Subcutaneous adipose tissue (tissue), 4 donors: ENCODE measurements around the gene SETD5. TPM values are rescaled to one million over a fixed set of nuclear protein-coding genes. Genes with fewer than 3 reads are reported as not detected.

Experiments used
- total RNA-seq, 4 donors: library from RNA; depleted of rRNA; stranded (reverse); fragments of >200 nt; gene quantifications; one replicate each; pipeline ENCODE4 v1.1.0, GENCODE V29; 2016
- TF ChIP-seq, protein P1 (sequence below): fragments of 450-650 bp; IDR thresholded peaks from one replicate; pipeline ENCODE4 v1.5.1; 2016; ENCODE audit warnings: low read depth, mild to moderate bottlenecking, control low read depth, antibody characterized with exemption, moderate library complexity

SETD5 gene
- total RNA-seq, 4 donors from 2014 or later, result 73.5 to 211 (median 91.7) TPM

DNA sequence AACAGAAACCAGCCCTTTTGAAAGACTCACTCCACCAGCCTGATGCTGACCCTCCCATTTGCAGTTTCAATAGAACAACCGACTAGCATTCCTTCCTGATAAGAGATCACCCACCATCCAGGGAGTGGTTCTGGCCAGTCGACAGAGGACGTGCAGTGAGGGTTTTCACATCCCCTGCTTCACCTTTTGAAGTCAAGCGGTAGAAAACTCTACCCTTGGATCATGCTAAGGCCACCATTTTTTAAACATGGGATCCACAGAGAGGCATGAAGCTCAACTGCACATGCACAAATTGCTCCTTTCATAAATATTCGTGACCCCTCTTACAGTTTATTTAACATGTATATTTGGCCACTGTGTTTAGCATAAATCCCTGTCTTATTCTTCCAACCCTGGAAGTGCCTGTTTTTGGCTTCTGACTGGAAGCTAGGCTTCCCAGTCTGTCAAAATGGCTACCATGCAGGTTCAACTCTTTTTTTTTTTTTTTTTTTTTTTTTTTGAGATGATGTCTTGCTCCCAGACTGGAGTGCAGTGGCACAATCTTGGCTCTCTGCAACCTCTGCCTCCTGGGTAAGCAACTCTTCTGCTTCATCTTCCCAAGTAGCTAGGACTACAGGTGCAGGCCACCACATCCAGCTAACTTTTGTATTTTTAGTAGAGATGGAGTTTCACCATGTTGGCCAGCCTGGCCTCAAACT, 35.6 kb upstream of the SETD5 start:
- TF ChIP-seq, protein P1, sequence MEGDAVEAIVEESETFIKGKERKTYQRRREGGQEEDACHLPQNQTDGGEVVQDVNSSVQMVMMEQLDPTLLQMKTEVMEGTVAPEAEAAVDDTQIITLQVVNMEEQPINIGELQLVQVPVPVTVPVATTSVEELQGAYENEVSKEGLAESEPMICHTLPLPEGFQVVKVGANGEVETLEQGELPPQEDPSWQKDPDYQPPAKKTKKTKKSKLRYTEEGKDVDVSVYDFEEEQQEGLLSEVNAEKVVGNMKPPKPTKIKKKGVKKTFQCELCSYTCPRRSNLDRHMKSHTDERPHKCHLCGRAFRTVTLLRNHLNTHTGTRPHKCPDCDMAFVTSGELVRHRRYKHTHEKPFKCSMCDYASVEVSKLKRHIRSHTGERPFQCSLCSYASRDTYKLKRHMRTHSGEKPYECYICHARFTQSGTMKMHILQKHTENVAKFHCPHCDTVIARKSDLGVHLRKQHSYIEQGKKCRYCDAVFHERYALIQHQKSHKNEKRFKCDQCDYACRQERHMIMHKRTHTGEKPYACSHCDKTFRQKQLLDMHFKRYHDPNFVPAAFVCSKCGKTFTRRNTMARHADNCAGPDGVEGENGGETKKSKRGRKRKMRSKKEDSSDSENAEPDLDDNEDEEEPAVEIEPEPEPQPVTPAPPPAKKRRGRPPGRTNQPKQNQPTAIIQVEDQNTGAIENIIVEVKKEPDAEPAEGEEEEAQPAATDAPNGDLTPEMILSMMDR, result no peak

DNA sequence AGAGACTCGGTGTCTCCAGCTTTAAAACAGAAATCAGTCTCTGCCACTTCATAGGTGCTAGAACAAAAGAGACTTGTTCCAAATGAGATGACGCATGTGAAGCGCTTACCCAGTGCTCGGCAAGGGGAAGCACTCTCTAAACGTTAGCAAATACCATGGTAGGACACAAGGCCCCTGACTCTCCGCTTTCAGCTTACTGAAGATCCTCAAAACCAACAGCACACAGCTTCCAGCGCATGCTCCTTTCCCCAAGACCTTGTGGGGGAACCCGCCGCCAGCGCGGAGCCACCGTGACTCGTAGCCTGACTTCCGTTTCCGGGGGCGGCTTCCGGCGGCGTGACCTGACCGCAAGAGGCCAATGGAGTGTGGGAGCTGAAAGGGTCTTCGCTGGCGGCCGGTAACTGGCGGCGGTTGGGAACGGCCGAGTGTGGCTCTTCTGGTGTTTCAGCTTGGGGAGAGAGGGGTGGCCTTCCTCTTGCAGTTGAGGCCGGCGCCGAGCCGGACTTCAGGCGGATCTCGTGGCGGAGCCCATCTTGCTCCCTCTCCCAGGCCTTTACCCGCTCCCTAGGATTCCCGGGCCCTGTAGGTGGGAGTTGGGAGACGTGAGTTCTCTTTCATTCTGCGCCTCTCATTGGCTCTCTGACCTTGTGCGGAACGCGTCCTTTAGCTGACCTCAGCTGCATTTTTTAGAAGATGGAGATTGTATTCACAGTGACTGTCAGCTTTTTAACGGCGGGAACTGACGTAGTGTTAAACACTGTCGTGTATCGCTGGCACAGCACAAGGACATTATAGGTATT, 34.5 kb upstream of the SETD5 start, which contains the start of gene THUMPD3:
Gene THUMPD3, plus strand, starts transcription at position 324 of the 800 bp plus-strand sequence. CDS start 2,015 bp downstream, outside the sequence.
- TF ChIP-seq, protein P1, result no peak

DNA sequence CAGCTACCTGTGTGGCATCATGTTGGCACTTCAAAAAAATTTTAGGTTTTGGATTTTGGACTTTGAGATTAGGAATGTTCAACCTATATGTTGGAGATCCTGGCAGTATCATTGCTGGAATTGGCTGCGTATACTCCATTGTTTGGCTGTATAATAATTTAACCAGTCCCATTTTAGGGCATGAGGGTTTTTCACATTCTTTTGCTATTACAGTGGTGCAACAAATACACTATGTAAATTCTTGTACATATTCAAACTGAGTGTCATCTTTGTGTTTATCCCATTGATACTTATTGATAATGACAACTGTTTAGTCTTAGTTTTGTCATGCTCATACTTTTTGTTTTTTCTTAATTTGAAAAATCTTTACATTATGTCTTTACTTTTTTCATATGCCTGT, 27.9 kb upstream of the SETD5 start:
- TF ChIP-seq, protein P1, result no peak

DNA sequence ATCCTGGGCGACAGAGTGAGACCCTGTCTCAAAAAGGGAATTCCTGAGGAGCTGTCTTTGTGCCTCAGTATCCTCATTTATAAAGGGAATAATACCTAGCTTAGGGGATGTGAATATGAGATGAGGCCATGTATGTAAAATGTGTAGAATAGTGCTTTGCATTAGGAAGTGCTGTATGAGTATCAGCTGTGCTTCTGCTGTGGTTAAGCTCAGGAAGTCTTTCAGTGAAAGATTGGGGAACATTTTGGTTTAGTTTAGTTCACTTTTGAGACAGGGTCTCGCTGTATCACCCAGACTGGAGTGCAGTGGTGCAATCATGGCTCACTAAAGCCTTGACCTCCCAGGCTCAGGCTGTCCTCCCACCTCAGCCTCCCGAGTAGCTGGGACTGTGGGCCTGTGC, 23.9 kb upstream of the SETD5 start:
- TF ChIP-seq, protein P1, result no peak

DNA sequence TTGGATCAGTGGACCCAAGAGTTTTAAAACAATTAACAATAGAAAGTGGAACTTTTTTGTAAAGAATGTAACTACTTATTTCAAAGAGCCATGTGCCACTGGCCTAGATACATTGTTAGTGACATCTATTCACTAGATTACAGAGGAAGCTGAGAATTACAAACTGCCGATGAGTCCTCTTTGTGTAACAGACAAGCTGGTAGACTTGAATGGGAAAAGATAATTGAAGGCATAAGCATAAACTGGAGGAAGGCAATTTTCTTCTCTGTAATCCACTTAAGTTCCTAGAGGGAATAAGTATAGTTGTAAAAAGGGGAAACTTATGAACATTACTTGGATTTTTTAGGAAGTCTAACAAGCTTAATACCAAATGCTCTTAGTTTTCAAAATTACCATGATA, 19.4 kb upstream of the SETD5 start:
- TF ChIP-seq, protein P1, result no peak

DNA sequence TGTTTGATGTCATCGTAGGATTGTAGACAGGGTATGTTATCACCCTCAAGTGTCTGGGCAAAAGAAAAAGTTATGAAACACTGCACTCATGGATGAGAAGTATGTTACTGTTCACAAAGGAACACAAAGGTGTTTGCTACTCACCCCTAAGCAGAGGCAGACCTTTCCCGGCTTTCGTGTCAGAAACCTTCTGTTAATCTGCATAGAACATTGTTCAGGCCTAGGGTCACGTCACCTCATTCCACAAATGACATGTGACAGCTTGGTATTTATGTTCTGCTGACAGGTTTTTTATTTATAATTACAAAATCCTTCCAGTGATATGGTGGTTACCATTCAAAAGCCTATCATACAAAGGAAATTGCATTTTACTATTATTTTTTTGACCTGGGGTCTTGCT, 18.1 kb upstream of the SETD5 start:
- TF ChIP-seq, protein P1, result no peak

DNA sequence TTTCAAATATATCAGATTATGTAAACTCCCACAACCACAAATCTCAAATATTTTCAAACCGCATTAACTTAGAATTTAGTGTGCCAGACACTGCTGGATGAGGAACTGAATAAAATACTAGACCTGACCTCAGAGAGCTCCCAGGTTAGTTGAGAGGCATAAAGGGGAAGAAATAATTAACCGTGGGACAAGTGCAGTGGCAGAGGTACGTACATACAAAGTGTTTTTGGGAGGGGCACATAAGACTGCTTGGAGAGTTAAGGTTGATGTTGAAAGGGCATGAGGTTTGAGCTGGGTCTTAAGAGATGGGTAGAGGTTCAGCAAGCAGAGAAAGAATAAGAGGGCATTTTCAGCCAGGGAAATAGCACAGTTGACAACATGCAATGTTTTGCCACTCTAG, 17.4 kb upstream of the SETD5 start:
- TF ChIP-seq, protein P1, result no peak
